Measurements from ENCODE around the gene ARHGAP15.

The ARHGAP15 gene

DNA sequence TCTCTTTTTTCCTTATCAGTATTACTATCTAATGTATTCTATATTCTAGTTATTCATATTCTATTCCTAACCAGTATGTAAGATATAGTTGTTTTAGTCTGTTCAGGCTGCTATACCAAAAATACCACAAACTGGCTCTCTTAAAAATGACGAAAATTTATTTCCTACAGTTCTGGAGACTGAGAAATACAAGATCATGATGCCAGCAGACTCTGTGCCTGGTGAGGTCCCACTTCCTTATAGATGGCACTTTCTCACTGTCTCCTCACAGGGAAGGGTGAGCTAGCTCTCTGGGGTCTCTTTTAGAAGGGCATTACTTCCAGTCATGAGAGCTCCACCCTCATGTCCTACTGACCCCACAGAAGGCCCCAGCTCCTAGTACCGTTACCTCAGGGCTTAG is 4.8 kb upstream of the ARHGAP15 start:
- TF ChIP-seq JUND (IDR thresholded peaks at IDR 0.05; ENCODE audit: low read depth): no peak
- in situ Hi-C loops (cut with HindIII; ENCODE audit: low pct_unique_long_range_greater_than_20kb, low sequenced_read_pairs): no loop called here
- DNase-seq (ENCODE audit: low read depth in 1 of 2, low spot score in 1 of 2): no peak

DNA sequence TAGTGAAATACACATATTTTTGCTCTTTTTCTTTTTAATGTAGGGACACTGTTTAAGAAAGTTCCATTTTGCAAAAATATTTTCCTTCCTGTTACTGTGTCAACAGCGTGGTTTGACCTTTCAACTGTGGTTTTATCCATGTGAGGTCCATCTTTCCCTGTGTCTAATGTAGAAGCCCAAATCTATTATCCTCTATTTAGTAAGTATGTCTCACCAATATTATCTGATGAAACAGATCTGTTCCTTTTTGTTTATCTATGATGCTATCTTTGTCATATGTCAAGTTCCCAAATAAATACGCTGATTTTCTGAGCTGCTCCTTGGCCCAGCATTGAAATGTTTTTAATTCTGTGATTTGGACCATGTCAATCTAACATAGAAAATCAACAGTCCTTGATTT is 3.5 kb upstream of the ARHGAP15 start:
- DNase-seq (ENCODE audit: low read depth in 1 of 2, low spot score in 1 of 2): peak in 1 of 2 experiments; percentile 33
- no peak for TF ChIP-seq JUND (IDR thresholded peaks at IDR 0.05; ENCODE audit: low read depth)
- in situ Hi-C loops (cut with HindIII; ENCODE audit: low pct_unique_long_range_greater_than_20kb, low sequenced_read_pairs): no loop called here

DNA sequence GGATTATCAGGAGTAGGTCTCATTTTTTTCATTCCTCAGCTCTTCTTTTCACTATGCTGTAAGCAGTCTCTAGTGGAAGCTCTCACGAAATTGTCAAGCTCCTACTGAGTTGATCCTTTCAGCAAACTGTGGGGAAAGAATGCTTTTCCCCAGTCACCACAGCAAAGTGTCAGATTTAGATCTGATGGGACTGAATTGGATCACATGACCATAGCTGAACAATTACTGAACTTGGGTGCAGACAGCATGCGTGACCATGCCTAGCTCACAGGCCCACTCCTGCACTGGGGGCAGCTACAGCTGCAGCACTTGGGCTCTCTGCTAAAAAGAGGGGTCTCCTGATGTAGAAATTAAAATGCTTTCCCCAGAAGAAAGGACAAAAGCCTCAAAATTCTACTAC is 3.1 kb downstream of the ARHGAP15 start:
- DNase-seq (ENCODE audit: low read depth in 1 of 2, low spot score in 1 of 2): no peak
- in situ Hi-C loops (cut with HindIII; ENCODE audit: low pct_unique_long_range_greater_than_20kb, low sequenced_read_pairs): no loop called here
- no peak for TF ChIP-seq JUND (IDR thresholded peaks at IDR 0.05; ENCODE audit: low read depth)

DNA sequence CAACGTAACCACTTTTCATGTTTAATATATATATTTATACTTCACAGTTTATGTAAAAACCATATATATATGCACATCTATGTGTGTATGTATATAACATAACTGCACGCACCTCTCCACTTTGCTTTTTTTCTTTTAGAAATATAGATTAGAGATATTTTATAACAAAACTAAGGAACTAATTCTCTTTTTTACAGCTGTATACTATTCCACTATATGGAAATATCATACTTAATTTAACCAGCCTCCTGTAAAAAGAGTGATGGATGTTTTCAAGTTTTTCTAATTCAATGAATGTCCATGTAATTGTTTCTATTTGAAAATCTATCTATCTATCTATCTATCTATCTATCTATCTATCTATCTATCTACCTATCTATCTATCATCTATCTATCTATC is 4.6 kb downstream of the ARHGAP15 start:
- TF ChIP-seq JUND (IDR thresholded peaks at IDR 0.05; ENCODE audit: low read depth): no peak
- DNase-seq (ENCODE audit: low read depth in 1 of 2, low spot score in 1 of 2): no peak
- in situ Hi-C loops (cut with HindIII; ENCODE audit: low pct_unique_long_range_greater_than_20kb, low sequenced_read_pairs): no loop called here

DNA sequence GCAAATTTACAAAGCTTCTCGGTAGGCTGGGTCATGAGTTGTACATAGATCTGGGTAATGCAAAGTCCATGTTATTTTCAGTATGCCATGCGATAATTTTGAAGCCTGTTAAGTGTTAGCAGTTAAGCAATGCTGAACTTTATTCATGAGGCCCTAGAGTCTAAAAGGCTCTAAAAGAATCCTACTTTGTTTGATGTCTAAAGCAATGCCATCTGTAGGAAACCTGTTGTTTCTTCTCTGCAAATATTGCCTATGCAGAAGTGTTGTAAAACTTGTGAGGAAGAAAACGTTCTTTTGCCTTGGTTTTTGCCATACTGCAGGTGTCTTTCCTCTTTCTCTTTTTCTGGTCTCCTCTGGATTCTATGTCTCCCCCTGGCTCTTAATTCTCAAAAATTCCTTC is 9.1 kb downstream of the ARHGAP15 start:
- in situ Hi-C loops (cut with HindIII; ENCODE audit: low pct_unique_long_range_greater_than_20kb, low sequenced_read_pairs): no loop called here
- no peak for TF ChIP-seq JUND (IDR thresholded peaks at IDR 0.05; ENCODE audit: low read depth)
- no peak for DNase-seq (ENCODE audit: low read depth in 1 of 2, low spot score in 1 of 2)

DNA sequence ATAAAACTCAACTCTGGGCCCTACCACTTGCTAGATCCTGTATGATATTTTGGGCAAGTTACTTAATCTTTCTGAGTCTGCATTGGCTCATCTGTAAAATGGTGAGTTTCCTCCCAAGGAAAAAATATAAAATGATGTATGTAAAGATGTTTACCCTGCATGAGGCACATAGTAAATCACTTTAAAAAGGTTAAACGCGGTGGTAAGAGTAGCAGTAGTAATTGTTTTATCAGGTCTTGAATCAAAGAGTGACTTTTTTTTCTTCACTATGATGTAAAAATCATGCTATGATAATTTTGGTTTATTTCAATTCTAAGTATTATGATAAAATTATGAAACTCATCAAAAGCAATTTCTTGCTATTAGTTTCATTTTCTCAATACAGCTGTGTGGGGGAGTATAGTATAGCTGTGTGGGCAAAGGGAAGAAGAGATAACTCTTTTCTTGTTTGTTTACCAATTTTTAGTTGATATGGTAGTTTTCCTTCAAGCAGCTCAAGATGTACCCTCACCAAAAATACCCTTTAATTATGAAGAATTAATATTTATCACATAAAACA is 10.7 kb downstream of the ARHGAP15 start:
- DNase-seq (ENCODE audit: low read depth in 1 of 2, low spot score in 1 of 2): no peak
- TF ChIP-seq JUND (IDR thresholded peaks at IDR 0.05; ENCODE audit: low read depth): no peak
- in situ Hi-C loops (cut with HindIII; ENCODE audit: low pct_unique_long_range_greater_than_20kb, low sequenced_read_pairs): no loop called here

DNA sequence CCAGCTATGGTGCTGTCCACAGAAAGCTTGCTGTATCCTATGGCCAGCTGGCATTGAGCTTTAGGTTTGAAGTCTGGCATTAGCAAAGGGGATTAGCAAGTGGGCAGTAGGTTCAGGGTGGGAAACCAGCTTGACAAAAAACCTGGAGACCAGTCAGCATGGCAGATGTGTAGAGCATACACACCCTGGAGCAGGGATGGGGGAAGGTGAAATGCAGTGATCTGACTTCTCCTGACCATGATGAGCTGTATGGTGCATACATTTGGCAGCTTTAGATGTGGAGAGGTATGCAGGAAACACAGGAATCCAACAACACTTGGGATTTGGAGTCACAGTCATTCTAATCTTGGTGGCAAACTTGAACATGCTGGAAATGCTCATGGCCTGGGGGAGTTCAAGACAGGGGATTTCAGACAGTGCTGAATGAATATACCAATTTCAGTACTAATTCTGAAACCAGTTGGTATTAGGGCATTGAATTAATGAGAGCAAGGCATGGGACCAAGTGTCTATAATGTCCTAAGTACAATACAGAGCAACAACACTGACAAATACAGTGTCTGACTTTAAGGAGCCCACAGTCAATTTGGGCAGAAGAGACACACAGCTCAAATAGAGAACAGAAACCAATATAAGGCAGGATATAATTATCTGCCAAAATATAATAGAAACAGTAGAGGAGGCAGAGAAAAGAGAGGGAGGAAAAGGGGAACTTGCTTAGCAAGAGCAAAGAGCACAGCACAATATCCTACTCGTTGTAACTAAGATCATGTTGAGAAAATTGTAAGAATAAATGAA is 11.8 kb downstream of the ARHGAP15 start:
- in situ Hi-C loops (cut with HindIII; ENCODE audit: low pct_unique_long_range_greater_than_20kb, low sequenced_read_pairs): no loop called here
- DNase-seq (ENCODE audit: low read depth in 1 of 2, low spot score in 1 of 2): no peak
- TF ChIP-seq JUND (IDR thresholded peaks at IDR 0.05; ENCODE audit: low read depth): no peak

DNA sequence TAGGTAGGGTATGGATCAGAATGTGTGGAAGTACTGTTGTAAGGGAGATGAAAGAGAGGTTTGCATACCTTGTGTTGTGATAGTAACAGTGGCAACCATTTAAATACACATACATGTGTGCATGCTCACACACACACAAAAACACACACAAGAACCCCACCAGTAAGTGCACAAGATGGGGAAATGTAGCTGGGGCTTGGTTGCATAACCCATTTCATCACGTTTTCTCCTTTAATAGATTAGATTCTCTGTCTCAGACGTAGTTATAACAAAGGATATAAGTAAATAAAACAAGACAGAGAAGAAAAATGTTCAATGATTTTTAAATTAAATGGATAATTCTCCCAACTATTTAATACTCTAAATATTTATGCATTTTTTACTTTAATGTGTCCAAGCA is 13.4 kb downstream of the ARHGAP15 start:
- DNase-seq (ENCODE audit: low read depth in 1 of 2, low spot score in 1 of 2): no peak
- in situ Hi-C loops (cut with HindIII; ENCODE audit: low pct_unique_long_range_greater_than_20kb, low sequenced_read_pairs): no loop called here
- TF ChIP-seq JUND (IDR thresholded peaks at IDR 0.05; ENCODE audit: low read depth): no peak

DNA sequence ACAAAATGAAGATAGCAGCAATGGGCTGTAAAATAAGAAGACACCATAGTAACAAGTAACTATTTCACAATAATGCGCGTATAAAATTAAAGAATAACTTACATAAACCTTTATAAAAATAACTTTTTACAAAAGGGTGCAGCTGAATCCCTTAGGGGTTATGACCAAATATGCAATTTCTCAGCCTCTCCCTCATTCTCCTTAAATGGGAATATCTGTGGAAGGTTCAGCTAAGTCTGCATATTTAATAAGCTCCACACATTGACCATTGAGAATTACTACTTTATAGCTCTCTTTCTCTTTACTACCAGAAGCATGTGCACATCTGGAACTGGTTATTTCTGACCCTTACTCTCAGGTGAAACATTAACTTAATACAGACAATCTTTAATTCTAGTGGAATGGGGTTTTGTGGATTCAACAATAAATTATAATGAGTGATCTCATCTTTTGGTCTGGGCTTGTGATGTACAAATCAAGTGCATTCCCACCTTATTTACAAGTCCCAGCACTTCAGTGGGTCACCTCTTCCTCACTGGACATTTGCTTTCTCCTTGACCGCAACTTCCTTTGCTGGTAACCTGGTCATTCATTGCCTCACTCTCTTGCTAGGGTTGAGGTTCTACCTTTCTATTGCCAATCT is 15.7 kb downstream of the ARHGAP15 start:
- in situ Hi-C loops (cut with HindIII; ENCODE audit: low pct_unique_long_range_greater_than_20kb, low sequenced_read_pairs): no loop called here
- DNase-seq (ENCODE audit: low read depth in 1 of 2, low spot score in 1 of 2): no peak
- TF ChIP-seq JUND (IDR thresholded peaks at IDR 0.05; ENCODE audit: low read depth): no peak

DNA sequence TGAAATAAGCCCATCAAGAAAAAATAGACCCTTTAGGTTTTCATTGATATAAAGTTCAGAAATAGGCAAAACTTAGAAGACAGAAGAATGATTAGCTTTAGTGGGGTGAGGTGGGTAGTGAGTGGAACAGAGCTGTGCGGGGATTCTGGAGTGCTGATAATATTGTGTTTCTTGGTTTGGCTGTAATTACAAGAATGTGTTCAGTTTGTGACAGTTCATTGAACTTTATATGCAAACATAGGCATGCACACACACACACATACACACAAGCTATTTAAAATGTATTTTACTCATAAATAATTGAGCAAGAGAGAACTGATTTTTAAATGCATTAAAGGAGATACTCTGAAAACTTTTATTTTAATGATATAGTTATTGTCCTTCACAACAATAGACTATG is 17.1 kb downstream of the ARHGAP15 start:
- no peak for DNase-seq (ENCODE audit: low read depth in 1 of 2, low spot score in 1 of 2)
- in situ Hi-C loops (cut with HindIII; ENCODE audit: low pct_unique_long_range_greater_than_20kb, low sequenced_read_pairs): no loop called here
- no peak for TF ChIP-seq JUND (IDR thresholded peaks at IDR 0.05; ENCODE audit: low read depth)

DNA sequence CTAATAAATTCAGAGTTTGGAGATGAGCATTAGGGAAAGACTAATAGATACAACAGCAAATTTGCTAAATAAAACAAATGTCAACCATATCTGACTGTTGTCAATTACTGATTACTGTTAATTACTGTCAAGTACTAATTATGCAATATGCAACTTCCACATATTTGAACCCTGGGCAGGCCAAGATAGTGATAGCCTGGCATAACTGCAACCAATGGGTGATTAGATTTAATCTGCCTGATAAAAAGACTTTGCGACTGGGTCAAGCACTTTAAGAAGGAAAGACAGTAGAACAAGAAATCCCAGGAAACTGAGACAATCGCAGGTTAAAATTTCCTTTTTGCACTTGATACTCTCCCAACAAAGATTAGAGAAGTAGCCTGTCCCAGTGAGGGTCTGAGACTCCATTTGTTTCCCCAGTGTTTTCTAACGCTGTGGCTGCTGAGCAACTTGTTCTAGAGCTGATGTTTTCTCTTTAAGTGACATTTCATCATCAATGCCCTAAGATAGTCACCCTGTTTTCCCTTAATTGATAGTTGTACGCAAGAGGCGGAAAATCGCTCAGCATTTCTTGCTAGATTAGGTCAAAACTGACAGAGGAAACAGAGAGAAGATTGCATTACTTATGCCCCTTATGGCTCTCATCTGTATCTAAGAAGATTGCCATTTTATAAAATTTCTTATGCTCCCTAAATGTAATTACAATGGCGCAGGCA is 17.8 kb downstream of the ARHGAP15 start:
- in situ Hi-C loops (cut with HindIII; ENCODE audit: low pct_unique_long_range_greater_than_20kb, low sequenced_read_pairs): no loop called here
- DNase-seq (ENCODE audit: low read depth in 1 of 2, low spot score in 1 of 2): no peak
- no peak for TF ChIP-seq JUND (IDR thresholded peaks at IDR 0.05; ENCODE audit: low read depth)

DNA sequence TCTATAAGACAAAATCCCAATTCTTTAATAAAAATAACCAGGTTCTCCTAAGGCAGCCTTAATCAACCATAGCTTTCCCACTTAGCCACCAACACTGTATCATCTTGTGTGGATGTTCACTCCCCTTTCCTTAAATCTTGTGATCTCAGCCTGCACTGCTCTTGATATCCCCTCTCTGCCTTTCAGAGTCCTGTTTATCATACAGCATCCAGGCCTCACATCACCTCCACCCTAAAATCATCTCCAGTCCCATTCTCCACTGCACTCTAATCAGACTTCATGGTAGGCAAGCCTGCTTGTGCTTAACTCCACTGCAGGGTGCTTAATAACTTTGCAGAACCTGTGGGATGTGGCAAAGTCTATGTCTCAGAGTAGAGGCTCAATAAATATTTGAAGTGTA is 18.8 kb downstream of the ARHGAP15 start:
- DNase-seq (ENCODE audit: low read depth in 1 of 2, low spot score in 1 of 2): no peak
- in situ Hi-C loops (cut with HindIII; ENCODE audit: low pct_unique_long_range_greater_than_20kb, low sequenced_read_pairs): no loop called here
- no peak for TF ChIP-seq JUND (IDR thresholded peaks at IDR 0.05; ENCODE audit: low read depth)

DNA sequence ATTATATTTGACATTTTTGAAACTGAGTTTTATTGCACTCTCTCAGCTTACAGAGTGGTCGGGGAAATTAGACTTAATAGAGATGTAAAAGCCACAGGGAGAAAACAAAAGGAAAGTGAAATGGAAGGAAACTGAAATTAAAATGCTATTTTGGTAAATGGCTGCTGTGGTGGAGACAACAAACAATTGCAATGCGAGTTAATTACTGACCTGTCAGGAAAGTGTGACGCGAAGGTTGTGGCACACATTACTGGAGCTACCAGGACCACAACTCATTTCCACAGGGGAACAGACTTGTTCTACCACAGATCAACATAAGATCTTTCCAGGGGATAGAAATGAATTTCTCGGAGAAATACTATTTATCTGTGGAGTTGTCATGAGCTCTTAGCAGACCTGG is 19.5 kb downstream of the ARHGAP15 start:
- in situ Hi-C loops (cut with HindIII; ENCODE audit: low pct_unique_long_range_greater_than_20kb, low sequenced_read_pairs): no loop called here
- TF ChIP-seq JUND (IDR thresholded peaks at IDR 0.05; ENCODE audit: low read depth): no peak
- no peak for DNase-seq (ENCODE audit: low read depth in 1 of 2, low spot score in 1 of 2)

All from T47D (cell line).